GM12873 (cell line): Measurements from ENCODE around the gene BBS10.

ENCODE experiments used
- TF ChIP-seq, protein P1 (sequence below): IDR thresholded peaks from 2 replicates; pipeline ENCODE4 v1.5.1; 2012; ENCODE audit warnings: low read depth, mild to moderate bottlenecking, moderate library complexity, low read length, control low read depth; ENCODE audit not compliant: insufficient read depth; ENCODE audit errors: missing control alignments

The BBS10 gene

GRCh38 chr12:76329159-76329558 lies 19.1 kb downstream of the BBS10 start:
- TF ChIP-seq, protein P1, sequence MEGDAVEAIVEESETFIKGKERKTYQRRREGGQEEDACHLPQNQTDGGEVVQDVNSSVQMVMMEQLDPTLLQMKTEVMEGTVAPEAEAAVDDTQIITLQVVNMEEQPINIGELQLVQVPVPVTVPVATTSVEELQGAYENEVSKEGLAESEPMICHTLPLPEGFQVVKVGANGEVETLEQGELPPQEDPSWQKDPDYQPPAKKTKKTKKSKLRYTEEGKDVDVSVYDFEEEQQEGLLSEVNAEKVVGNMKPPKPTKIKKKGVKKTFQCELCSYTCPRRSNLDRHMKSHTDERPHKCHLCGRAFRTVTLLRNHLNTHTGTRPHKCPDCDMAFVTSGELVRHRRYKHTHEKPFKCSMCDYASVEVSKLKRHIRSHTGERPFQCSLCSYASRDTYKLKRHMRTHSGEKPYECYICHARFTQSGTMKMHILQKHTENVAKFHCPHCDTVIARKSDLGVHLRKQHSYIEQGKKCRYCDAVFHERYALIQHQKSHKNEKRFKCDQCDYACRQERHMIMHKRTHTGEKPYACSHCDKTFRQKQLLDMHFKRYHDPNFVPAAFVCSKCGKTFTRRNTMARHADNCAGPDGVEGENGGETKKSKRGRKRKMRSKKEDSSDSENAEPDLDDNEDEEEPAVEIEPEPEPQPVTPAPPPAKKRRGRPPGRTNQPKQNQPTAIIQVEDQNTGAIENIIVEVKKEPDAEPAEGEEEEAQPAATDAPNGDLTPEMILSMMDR: no peak

- TF ChIP-seq, protein P1: no peak
These were observed 29.2 kb downstream of the BBS10 start for GRCh38 chr12:76318773-76319594.

DNA sequence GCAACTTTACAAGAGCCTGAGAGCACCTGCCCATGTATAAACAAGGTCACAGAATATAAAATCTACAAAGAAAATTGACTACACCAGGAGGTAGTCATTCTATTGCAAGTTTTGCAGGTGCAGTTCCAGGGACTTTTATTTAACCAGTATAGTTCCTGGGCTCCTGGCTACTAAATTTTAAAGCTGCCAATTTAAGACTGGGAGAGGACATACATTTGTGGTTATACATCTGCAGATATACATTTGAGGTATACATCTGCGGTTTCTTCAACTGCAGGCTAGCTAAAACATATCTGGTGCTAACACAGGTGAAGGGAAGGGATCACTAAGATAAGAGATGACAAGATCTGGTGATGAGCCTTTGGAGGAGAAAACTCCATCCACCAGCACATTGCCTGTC lies 30.2 kb downstream of the BBS10 start:
- TF ChIP-seq, protein P1: no peak

DNA sequence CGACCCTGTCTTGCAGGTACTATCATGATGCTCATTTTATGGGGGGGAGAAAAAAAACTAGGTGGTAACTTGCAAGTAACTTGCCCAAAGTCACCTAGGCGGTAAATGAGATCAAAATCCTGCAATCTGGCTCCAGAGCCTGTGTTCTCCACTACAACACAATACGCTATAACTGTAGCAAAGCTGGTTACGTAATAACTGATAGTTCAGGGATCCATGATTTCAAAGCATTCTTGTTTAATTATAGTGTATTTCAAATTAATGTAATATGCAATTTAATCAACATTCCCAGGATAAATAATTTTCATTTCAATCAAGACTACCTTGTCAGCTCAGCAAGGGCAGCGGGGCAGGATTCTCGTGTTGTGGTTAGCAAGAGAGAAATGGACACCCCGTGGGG lies 31.7 kb downstream of the BBS10 start:
- TF ChIP-seq, protein P1: no peak

DNA sequence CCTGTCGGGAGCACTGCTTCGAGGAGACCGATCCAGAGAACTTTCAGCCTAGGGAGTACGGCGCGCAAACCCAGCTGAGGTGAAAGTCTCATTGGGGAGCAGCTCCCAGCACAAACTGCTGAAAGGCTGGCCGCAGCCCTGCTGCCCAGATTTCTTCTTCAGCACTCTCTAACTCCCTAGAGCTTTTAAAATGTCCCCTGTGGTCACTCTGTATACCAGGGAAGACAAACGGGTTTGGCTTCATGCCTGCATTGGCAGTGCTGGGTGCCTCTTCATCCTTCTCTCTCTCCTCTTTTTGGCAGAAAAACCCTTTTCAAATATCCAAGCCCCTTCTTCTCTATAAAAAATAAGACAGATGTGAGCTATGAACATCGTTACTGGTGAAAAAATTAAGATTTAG lies 34.9 kb downstream of the BBS10 start:
- TF ChIP-seq, protein P1: no peak

GRCh38 chr12:76312315-76312714 lies 35.9 kb downstream of the BBS10 start:
- TF ChIP-seq, protein P1: no peak

DNA sequence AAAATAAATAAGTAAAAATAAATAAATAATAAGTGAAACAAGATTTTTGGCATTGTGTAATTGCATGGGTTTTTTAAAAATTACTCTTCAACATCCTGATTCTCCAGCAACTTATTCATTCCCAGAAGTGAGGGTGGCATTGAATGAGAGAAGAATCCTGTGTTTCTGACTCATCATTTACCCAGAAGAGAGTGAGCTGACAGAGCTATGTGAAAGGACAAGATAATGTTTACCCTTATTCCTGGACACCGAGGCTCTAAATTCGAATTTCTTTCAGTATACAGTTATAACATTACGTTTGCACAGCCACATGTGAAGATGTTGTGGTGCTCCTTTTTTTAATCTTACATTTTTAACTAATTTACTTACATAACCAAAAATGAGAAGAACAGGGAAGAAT lies 36.4 kb downstream of the BBS10 start:
- TF ChIP-seq, protein P1: no peak

- TF ChIP-seq, protein P1: no peak
These were observed 38.1 kb downstream of the BBS10 start for GRCh38 chr12:76310110-76310509.
